ENCODE measurements around the gene HERC3. TPM values are rescaled to one million over a fixed set of nuclear protein-coding genes. Genes with fewer than 3 reads are reported as not detected.

HERC3 gene
- polyA plus RNA-seq, 3 donors, result 3.7 to 8.5 (median 7.2) TPM

DNA sequence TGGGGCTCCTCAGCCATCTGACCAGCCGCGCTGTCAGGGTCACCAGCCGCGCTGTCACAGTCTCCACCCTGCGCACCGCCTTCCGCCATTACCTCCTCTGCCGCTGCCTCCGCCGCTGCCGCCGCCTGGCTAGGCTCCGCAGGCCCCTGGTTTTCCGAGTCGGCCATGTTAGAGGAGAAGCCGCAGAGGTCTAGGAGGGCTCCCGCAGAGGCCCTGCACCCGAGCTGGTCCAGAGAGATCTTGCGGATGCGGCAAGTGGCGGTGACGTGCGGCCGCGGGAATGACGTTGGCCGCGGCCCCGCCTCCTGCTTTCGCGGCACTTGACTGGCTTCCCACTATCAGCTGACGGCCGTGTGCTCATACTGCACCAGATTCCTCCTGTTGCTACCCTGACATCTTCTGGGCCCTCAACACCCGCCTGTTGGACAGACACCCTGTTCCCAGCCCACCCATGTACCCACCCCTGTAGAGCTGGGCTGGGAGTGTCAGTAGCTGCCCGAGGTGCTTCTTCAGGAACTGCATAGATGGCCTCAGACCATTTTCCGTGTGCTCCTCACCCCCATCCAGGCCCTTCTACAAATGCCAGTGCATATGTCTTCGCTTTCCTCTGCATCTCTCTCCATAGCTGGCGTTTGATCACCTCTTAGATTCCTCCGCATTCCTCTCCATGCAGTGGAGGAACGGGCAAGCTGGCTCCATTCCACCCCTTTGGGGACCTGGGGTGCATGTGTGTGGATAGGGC, 105.5 kb downstream of the HERC3 start, which contains the start of gene NAP1L5:
NAP1L5 (minus strand) TSS at position 242 of the 742 bp plus-strand sequence; CDS start at position 167, 75 bp downstream.
- 43 to 56% (median 53%) methylated on average over 39 to 40 of the region's 40 CpGs for WGBS, 3 donors
- H3K27ac ChIP-seq (ENCODE audit: low read depth, low read length), result no peak within 1 kb of the TSS

DNA sequence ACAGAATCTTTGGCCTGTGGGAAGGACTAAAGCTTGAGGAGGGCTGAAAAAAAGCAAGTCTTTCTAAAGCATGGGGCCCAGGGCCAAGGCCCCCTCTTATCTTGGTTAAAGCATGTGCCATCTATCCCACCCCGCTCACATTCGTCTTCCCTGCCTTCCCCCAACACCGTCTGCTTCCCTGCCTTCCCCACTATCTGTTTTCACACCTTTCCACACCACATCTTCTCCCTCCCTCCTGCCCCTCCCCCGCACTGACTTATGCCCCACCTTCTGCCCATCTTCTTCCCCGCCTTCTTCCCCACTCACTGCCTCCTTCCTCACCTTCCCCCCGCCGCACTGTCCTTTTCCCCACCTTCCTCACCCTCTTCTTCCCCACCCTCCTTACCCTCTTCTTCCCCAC, 106.2 kb downstream of the HERC3 start:
- no peak overlapping the region for H3K27ac ChIP-seq (ENCODE audit: low read depth, low read length)
- 95 to 97% (median 97%) methylated on average over 7 of the region's 7 CpGs for WGBS, 3 donors

DNA sequence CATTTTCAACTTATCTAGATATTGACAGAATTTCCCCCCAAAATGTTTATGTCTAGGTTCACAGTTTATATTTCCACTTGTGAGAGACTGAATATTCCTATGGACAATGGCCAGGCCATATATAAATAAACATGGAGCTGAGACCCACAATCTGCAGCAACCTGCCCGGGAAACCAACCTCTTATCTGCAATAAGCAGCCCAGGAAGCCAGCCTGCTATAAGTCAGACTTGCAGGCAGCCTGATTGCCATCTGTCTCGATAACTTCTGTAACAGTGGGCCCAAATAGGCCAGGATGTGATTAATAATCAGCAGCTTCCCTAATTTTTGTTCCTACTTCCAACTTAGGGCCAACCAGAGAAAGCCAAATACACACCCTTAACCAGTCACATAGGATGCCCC, 110.5 kb downstream of the HERC3 start:
- H3K27ac ChIP-seq (ENCODE audit: low read depth, low read length), result no peak overlapping the region
- WGBS, 3 donors, result 75 to 93% (median 77%) methylated on average over 2 of the region's 2 CpGs

DNA sequence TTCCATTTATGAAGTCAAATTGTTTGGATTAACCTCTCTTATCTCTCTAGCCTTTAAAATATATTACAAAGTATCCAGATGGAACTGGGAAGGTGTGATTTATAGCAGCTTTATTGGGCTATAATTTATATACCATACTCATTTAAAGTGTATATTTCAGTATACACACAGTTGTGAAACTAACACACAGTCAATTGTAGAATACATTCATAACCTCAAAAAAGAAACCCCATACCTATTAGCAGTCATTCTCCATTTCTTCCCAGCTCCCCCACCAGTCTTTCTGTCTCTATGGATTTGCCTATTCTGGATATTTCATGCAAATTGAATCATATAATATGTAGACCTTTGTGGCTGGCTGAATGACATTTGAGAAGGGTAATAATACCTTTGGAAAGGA, 112.9 kb downstream of the HERC3 start:
- H3K27ac ChIP-seq (ENCODE audit: low read depth, low read length), result no peak overlapping the region

DNA sequence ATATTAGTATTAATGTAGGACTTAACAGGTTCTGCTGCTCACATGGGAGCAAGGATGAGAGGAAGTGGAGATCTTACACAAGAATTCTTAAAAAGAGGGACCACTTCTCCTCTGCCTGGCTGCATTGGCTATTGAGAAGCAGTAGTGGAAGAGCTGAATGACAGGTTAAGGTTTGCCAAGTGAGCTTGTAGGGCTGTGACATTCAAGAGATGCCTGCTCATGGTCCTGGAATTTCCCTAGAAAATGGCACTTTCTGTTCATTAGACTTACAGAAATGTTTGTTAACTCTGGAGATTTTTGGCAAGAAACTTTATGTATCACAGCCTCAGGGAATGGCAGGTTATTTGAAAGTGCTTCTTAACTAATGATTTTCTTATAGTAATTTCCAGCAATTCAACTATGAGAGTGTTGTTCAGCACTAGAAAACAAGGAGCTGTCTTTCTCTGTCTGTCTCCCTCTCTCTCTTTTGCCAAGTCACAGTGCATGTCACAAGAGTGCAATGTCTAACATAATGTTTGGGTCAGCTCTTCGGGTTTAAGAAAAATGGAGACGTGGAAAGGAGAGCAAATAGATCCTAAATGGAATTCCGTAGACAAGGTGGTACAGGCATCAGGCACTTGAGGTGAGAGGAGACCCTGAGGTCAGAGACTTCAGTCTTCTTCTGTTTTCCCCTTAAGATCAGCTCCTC, 113.7 kb downstream of the HERC3 start:
- H3K27ac ChIP-seq (ENCODE audit: low read depth, low read length), result no peak overlapping the region
- 55 to 86% (median 72%) methylated on average over 3 of the region's 3 CpGs for WGBS, 3 donors

DNA sequence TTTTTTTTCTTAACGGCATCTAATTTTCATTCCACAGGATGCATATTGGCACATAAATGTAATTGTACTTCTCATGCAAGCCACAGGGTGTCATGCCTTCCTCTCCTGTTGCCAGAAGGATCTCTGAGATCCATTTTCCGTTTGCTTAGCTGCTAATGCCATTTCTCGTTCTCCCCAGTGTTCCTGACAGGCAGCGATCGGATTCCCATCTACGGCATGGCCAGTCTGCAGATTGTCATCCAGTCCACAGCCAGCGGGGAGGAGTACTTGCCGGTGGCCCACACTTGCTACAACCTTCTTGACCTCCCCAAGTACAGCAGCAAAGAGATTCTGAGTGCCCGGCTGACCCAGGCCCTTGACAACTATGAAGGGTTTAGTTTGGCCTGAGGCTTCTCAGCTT, 114.3 kb downstream of the HERC3 start:
- H3K27ac ChIP-seq (ENCODE audit: low read depth, low read length), result no peak overlapping the region
- WGBS, 3 donors, result 16 to 48% (median 46%) methylated on average over 9 of the region's 9 CpGs

DNA sequence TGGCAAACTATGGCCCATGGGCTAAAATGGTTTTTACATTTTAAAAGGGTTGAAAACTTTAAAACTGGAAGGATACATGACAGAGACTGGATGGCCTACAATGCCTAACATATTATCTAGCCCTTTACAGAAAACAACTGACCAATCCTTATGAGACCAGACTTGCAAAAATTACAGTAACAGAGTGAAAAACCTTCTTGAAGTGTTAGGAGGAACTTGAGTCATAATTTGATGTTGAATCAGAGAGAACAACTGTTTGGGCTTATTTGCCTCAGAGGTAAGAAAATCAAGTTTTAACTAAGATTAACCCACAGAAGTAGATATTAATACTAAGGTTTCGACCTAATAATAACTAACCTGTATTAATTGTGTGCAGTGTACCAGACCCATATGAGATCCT, 117.7 kb downstream of the HERC3 start:
- no peak overlapping the region for H3K27ac ChIP-seq (ENCODE audit: low read depth, low read length)
- WGBS, 3 donors, result 97 to 100% (median 98%) methylated on average over 1 of the region's 1 CpG

DNA sequence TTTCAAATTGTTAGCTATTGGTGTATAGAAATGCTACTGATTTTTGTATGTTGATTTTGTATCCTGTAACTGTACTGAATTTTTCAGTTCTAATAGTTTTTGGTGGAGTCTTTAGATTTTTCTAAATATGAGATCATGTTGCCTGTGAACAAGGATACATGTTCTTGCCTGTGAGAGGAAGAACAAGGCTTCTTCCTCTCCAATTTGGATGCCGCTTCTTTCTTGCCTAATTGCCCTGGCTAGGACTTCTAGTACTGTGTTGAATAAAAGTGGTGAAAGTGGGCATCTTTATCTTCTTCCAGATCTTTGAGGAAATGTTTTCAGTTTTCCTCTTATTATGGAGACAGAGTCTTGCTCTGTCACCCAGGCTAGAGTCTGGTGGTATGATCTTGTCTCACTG, 121.5 kb downstream of the HERC3 start:
- WGBS, 3 donors, result 71 to 89% (median 78%) methylated on average over 1 of the region's 1 CpG
- H3K27ac ChIP-seq (ENCODE audit: low read depth, low read length), result no peak overlapping the region

DNA sequence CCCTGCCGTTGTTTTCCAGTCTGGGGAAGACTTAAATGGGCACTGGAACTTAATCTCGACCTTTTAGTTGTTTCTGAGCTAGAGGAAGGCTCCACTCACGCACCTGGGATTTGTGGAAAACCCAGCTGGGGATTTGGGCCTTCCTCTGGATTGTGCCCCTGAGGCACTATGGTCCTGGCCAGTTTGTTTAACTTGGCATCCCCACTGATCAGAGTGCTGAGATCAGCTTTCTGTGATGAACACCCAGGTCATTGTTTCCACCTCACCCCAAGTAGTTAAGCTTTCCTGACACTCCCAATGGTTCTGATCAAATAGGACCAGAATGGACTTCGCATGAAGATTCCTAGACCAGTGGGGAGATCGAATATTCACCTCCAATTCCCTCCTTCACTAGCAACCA, 125.8 kb downstream of the HERC3 start:
- no peak overlapping the region for H3K27ac ChIP-seq (ENCODE audit: low read depth, low read length)
- WGBS, 3 donors, result 97 to 99% (median 98%) methylated on average over 5 of the region's 5 CpGs

DNA sequence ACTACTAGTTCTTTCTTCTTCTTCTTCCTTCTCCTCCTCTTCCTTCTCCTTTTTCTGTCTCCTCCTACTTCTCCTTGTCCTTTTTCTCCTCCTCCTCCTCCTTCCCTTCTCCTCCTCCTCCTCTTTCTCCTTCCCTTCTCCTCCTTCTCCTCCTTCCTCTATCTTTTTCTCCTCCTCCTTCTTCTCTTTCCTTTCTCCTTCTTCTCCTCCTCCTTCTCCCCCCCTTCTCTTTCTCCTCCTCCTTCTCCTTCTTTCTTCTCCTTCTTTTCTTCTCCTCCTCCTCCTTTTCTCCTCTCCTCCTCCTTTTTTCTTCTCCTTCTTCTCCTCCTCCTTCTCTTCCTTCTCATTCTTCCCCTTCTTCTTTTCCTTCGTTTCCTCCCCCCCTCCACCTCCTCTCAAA, 127.1 kb downstream of the HERC3 start:
- 78 to 97% (median 91%) methylated on average over 1 of the region's 1 CpG for WGBS, 3 donors

DNA sequence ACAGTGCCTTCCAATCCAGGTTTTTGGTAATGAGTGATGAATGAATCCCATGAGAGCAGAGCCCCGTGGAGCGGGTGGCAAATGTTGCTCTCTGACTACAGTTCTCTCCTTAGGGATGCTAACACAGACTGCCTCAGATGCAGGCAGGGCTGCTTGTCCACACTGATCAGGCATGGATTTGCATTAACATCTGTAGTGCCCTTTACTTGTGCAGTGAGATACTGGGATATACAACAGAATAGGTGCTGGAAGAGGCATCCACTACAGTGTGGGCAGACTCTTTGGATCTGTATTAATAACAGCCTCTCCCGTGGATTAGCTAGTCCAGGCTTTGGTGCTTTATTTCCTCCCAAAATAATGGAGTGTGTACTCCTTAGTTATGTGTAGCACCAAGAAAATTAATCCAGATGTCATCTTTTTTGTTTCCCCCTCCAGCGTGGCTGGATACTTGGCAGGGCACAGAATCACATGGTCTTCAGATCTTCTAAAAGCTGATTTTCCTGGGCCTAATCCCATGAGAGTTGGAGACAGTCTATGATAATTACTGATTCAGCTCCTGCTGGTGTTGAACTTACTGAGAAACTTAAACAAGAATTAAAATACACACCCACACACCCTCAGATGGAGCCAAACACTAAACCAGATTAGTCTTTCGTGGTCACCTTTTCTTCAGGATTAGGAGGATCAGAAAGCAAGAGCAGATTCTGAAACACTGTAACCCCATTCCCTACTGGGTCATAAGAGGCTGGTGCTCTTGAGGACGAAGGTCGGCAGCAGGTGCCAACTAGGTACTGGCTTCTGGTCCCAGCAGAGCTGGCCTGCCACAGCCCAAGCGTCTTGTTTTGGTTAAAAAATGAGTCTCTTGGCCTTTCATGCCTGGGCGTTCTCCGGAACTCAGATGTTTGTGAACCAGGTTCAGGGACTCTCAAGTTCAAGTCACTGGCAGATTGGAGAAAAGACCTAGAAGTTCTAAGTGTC, 128.5 kb downstream of the HERC3 start:
- H3K27ac ChIP-seq (ENCODE audit: low read depth, low read length), result no peak overlapping the region
- 72 to 92% (median 81%) methylated on average over 10 of the region's 10 CpGs for WGBS, 3 donors

More for the DNA sequence above, 127.1 kb downstream of the HERC3 start:
- no peak overlapping the region for H3K27ac ChIP-seq (ENCODE audit: low read depth, low read length)

DNA sequence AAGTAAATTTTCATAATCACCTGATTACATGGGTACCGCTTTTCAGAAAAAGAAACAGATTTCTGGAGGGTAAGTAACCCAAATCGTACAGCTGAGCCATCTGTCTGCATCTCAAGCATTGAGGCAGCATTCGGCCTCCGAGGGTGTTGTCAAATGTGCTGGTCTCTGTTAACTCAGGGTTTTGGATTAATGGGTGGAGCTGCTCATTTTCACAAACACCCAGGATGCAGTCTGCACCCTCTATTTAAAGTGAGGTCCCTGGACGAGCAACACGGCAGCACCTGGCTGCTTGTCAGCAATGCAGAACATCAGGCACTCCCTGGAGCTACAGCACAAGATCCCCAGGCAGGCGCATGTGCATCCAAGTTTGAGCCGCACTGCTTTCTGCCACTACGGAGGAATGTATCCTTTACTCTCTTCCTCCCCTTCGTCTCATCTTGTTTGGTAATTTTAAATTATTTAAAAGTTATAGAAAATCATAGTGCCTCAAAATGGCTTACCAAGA, 130.0 kb downstream of the HERC3 start:
- 88 to 96% (median 92%) methylated on average over 10 of the region's 10 CpGs for WGBS, 3 donors

DNA sequence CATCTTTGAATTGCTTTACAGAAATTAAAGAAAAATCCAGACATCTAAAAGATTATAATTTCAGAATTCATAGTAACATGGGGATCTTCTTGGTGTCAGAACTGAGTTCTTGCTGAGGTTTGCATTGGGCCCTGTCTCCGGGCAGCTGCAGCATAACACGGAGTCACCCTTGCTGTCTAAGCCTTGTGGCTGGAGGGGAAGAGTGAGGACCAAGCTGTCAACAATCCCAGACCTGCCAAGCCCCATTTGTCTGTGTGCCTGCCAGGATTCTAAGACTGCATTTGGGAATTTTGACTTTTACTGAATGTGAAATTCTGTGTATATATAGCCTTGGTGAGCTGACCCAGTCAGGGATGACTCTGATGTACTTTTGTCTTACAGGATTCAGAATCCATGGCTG, 130.5 kb downstream of the HERC3 start:
- H3K27ac ChIP-seq (ENCODE audit: low read depth, low read length), result no peak overlapping the region
- 64 to 80% (median 79%) methylated on average over 2 of the region's 2 CpGs for WGBS, 3 donors

More for the DNA sequence above, 130.0 kb downstream of the HERC3 start:
- H3K27ac ChIP-seq (ENCODE audit: low read depth, low read length), result no peak overlapping the region

DNA sequence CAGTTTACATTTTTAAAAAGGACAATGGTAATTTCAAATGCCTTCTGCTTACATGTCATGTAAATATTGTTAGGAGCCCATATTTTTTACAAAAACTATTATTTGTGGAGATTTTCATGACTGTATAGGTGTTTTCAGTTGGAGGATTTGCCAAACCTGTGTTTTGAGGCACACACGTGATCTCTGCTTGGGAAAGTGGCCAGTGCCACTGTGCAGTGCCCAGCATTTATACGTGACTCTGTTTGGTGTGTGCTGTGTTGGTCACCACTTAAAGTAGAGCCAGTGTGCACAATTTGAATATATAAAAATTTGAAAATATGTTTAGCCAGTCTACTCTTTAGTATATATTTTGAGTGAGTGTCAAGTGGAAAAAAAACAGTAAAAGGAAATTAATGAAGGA, 132.1 kb downstream of the HERC3 start:
- 79 to 88% (median 86%) methylated on average over 2 of the region's 2 CpGs for WGBS, 3 donors
- no peak overlapping the region for H3K27ac ChIP-seq (ENCODE audit: low read depth, low read length)

DNA sequence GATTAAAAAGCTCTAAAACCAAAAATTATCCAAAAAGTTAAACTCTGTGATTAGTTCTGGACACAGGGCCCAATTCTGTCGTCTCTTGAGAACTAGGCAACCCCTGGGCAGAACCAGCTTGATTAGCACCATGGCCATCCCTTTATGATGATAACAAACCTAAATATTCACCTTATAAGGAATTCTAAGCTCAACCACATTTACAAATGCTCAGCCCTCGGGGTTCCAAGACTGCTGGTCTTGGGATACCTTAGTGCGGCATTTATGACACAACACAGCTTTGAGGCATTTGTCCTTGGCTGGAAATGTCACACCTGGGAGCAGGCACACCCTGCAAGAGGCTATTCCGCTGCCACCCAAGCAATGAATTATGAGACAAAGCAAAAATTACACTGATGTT, 132.9 kb downstream of the HERC3 start:
- H3K27ac ChIP-seq (ENCODE audit: low read depth, low read length), result no peak overlapping the region
- 93 to 94% (median 94%) methylated on average over 4 of the region's 4 CpGs for WGBS, 3 donors

DNA sequence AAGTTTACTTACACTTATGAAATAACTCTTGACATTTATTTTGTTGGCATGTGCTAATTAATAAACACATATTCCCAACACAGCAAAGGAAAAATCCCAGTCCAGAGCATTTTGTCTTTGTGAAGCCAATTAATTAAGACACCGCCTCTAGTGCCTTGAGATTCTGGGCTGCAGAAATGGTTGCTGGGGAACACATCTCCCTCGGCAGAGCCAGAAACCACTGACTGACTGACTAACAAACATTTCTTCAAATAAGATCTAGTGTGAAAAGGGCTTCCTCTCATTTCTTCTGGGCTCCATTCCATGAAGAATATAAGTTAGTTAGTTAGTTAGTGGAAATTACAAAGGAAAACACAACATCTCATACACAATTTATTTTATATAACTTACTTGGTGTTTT, 133.7 kb downstream of the HERC3 start:
- WGBS, 3 donors, result 78 to 84% (median 78%) methylated on average over 2 of the region's 2 CpGs
- no peak overlapping the region for H3K27ac ChIP-seq (ENCODE audit: low read depth, low read length)

DNA sequence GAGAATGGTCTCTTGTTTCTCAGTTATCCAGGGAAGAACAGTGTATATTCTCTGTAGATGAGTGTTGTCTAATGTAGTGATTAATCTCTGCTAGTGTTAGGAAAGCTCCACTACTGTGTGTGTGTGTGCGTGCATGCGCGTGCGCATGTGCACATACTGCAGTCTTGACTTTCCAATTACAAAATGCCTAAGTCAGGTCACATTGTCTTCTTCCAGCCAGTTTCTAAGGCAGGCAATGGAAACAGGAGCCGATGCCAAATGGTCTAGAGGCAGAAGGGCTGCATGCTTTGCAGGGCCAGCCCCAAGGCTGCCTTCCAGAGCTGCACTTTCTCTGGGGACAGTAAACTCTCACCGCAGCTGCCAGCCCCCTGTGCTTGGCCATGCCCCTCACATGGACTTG, 135.9 kb downstream of the HERC3 start:
- no peak overlapping the region for H3K27ac ChIP-seq (ENCODE audit: low read depth, low read length)
- WGBS, 3 donors, result 64 to 86% (median 85%) methylated on average over 6 of the region's 6 CpGs

DNA sequence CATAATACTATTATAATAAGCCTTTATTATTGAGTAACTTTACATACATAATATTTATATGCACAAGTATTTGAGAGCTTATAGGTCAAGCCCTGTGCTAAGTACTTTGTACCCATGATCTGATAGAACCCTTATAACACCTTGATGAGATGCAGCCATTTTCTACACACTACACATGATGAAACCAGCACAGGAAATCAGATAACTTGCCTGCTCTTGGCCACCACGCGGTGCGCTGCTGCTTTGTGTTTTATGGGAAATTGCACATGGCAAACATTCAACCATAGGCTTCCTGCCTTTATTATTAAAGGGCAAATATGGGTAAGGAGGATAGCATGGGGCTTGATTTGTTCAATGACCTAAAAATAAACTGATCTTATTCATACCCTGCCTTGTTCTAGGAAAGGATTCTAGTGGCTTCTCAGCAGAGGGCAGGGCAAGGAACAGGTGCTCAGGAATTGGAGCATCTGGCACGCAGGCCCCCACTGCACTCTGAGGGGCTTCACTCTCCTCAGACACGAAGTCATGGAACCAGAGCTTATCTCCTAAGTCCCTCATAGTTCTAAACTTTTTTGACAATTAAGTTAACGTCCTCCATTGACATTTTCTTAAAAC, 137.0 kb downstream of the HERC3 start:
- H3K27ac ChIP-seq (ENCODE audit: low read depth, low read length), result no peak overlapping the region
- 67 to 79% (median 71%) methylated on average over 6 of the region's 6 CpGs for WGBS, 3 donors

All from adipose tissue (tissue), 3 donors.